H1 (cell line): Measurements from ENCODE around the gene CD1D.

Source experiments
- SUZ12 ChIP-seq: fragments of 200-600 bp; sonication (generic); IDR thresholded peaks from 2 replicates; pipeline ENCODE4 v1.6.1; 2012; ENCODE audit warnings: mild to moderate bottlenecking, inconsistent platforms, low read length, moderate library complexity, mixed read lengths
- TF ChIP-seq, protein P1 (sequence below): IDR thresholded peaks from 2 replicates; pipeline ENCODE4 v1.6.1; 2011; ENCODE audit warnings: low read length, improper control_type of control experiment

GRCh38 chr1:158179301-158180041, 1.2 kb upstream of the CD1D start:
- TF ChIP-seq, protein P1, sequence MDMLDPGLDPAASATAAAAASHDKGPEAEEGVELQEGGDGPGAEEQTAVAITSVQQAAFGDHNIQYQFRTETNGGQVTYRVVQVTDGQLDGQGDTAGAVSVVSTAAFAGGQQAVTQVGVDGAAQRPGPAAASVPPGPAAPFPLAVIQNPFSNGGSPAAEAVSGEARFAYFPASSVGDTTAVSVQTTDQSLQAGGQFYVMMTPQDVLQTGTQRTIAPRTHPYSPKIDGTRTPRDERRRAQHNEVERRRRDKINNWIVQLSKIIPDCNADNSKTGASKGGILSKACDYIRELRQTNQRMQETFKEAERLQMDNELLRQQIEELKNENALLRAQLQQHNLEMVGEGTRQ, result no peak
- no peak; the same call in 1 of the 2 replicates for TF ChIP-seq SUZ12
